CD14-positive monocyte (primary cell): Measurements from ENCODE around the gene LRRC25. TPM values are rescaled to one million over a fixed set of nuclear protein-coding genes. Genes with fewer than 3 reads are reported as not detected.

Experiments used
- DNase-seq, 3 donors: peaks; one replicate each; pipeline ENCODE4 v3.0.0-alpha.2; 2011 to 2022
- H2AFZ ChIP-seq: 2 replicates; pipeline ENCODE4 v1.6.0; 2012; ENCODE audit warnings: mild to moderate bottlenecking, low read depth, low read length, inconsistent platforms; ENCODE audit not compliant: insufficient read depth, poor library complexity, severe bottlenecking
- H3K27ac ChIP-seq, 2 donors: 1 replicate in 1 of 2; 2 replicates in 1 of 2; pipeline ENCODE4 v1.5.1; 2012 to 2013; ENCODE audit warnings: low read length in 2 of 2, control low read depth in 1 of 2, inconsistent platforms in 1 of 2, low read depth in 1 of 2, mild to moderate bottlenecking in 1 of 2
- H3K27me3 ChIP-seq, 2 donors: one replicate each; pipeline versions ENCODE4 v1.6.0 to v1.6.1; 2011 to 2013; ENCODE audit warnings: low read length in 2 of 2; ENCODE audit not compliant: control insufficient read depth in 2 of 2, insufficient read depth in 2 of 2
- H3K36me3 ChIP-seq, 2 donors: replicated peaks in 1 of 2; 1 replicate in 1 of 2; 2 replicates in 1 of 2; pipeline versions ENCODE4 v1.5.1 to v1.6.1; 2012 to 2013; ENCODE audit warnings: low read length in 2 of 2, control low read depth in 1 of 2, inconsistent platforms in 1 of 2, mild to moderate bottlenecking in 1 of 2; ENCODE audit not compliant: insufficient read depth in 2 of 2, control insufficient read depth in 1 of 2
- H3K4me1 ChIP-seq, 2 donors: 1 replicate in 1 of 2; 2 replicates in 1 of 2; pipeline versions ENCODE4 v1.5.1 to v1.6.1; 2012 to 2013; ENCODE audit warnings: low read length in 2 of 2, control low read depth in 1 of 2, inconsistent platforms in 1 of 2, mild to moderate bottlenecking in 1 of 2, moderate library complexity in 1 of 2; ENCODE audit not compliant: insufficient read depth in 2 of 2, control insufficient read depth in 1 of 2
- H3K4me2 ChIP-seq: replicated peaks from 2 replicates; pipeline ENCODE3; 2012; ENCODE audit warnings: low read length, moderate library complexity, mild to moderate bottlenecking; ENCODE audit not compliant: poor library complexity, severe bottlenecking; ENCODE audit errors: extremely low read depth
- H3K4me3 ChIP-seq, 3 experiments: fragments of 200-600 bp in 1 of 3; sonication (generic) in 1 of 3; replicated peaks in 1 of 3; 1 replicate in 2 of 3; 2 replicates in 1 of 3; pipeline ENCODE4 v1.5.1; 2011 to 2013; ENCODE audit warnings: low read length in 3 of 3, mild to moderate bottlenecking in 3 of 3, control low read depth in 2 of 3, low read depth in 2 of 3, inconsistent platforms in 1 of 3, moderate library complexity in 1 of 3
- H3K79me2 ChIP-seq: 2 replicates; pipeline ENCODE4 v1.6.0; 2012; ENCODE audit warnings: mild to moderate bottlenecking, control low read depth, inconsistent platforms, low read length, moderate library complexity; ENCODE audit not compliant: insufficient read depth
- H3K9ac ChIP-seq: 2 replicates; pipeline ENCODE4 v1.6.0; 2017; ENCODE audit warnings: low read length, mild to moderate bottlenecking; ENCODE audit not compliant: insufficient read depth, poor library complexity, severe bottlenecking
- H3K9me3 ChIP-seq, 2 donors: replicated peaks in 1 of 2; 1 replicate in 1 of 2; 2 replicates in 1 of 2; pipeline versions ENCODE4 v1.5.1 to v1.6.1; 2012 to 2013; ENCODE audit warnings: low read length in 2 of 2, control low read depth in 1 of 2; ENCODE audit not compliant: control insufficient read depth in 1 of 2, insufficient read depth in 1 of 2
- H4K20me1 ChIP-seq: 2 replicates; pipeline ENCODE4 v1.6.0; 2012; ENCODE audit warnings: mild to moderate bottlenecking, low read length, control low read depth, moderate library complexity; ENCODE audit not compliant: insufficient read depth
- H3K27ac Mint-ChIP-seq, 7 donors: one replicate each; pipeline ENCODE4 v1.8.0; 2020; ENCODE audit warnings: mild to moderate bottlenecking in 7 of 7, mixed read lengths in 7 of 7, moderate library complexity in 6 of 7, inconsistent platforms in 2 of 7
- H3K27me3 Mint-ChIP-seq, 3 donors: one replicate each; pipeline ENCODE4 v1.8.0; 2021 to 2022; ENCODE audit warnings: low read depth in 3 of 3, mild to moderate bottlenecking in 3 of 3, mixed read lengths in 3 of 3, moderate library complexity in 3 of 3, inconsistent platforms in 1 of 3
- H3K36me3 Mint-ChIP-seq, 2 donors: one replicate each; pipeline ENCODE4 v1.8.0; 2020; ENCODE audit warnings: mixed read lengths in 2 of 2, inconsistent platforms in 1 of 2, mild to moderate bottlenecking in 1 of 2
- H3K4me1 Mint-ChIP-seq: one replicate; pipeline ENCODE4 v1.8.0; 2020; ENCODE audit warnings: mild to moderate bottlenecking, mixed read lengths
- H3K4me3 Mint-ChIP-seq, 2 donors: one replicate each; pipeline ENCODE4 v1.8.0; 2020; ENCODE audit warnings: mild to moderate bottlenecking in 2 of 2, mixed read lengths in 2 of 2, moderate library complexity in 1 of 2
- H3K9me3 Mint-ChIP-seq, 7 donors: one replicate each; pipeline ENCODE4 v1.8.0; 2020 to 2022; ENCODE audit warnings: mixed read lengths in 7 of 7, mild to moderate bottlenecking in 6 of 7, moderate library complexity in 6 of 7, inconsistent platforms in 2 of 7
- WGBS: methylation state at CpG from one replicate; pipeline ENCODE4 v1.1.5; 2013; ENCODE audit warnings: missing lambda C conversion rate; ENCODE audit not compliant: insufficient coverage; 5-methylcytosine and 5-hydroxymethylcytosine counted together
- intact Hi-C, 2 donors: fragments of 100-400 bp; cut with micrococcal nuclease; formaldehyde crosslinking; loops; one replicate each; pipeline versions ENCODE4 v1.15.0 to v1.15.1; 2023
- polyA plus RNA-seq, 3 donors: library from polyadenylated mRNA; depleted of rRNA in 1 of 3; unstranded in 2 of 3; stranded (reverse) in 1 of 3; fragments of 300-500 nt in 2 of 3; fragments of >200 nt in 1 of 3; fragmentation: Illumina TruSeq in 2 of 3; gene quantifications; 1 replicate in 2 of 3; 2 replicates in 1 of 3; pipeline ENCODE4 v1.2.3, GENCODE V29; 2012 to 2021
- TF ChIP-seq, protein P1 (sequence below): fragments of 200-600 bp; IDR thresholded peaks from one replicate; pipeline ENCODE4 v1.8.0; 2022; ENCODE audit warnings: antibody characterized with exemption, mild to moderate bottlenecking

LRRC25 gene
- polyA plus RNA-seq, 3 donors, result 173 to 581 (median 416) TPM

DNA sequence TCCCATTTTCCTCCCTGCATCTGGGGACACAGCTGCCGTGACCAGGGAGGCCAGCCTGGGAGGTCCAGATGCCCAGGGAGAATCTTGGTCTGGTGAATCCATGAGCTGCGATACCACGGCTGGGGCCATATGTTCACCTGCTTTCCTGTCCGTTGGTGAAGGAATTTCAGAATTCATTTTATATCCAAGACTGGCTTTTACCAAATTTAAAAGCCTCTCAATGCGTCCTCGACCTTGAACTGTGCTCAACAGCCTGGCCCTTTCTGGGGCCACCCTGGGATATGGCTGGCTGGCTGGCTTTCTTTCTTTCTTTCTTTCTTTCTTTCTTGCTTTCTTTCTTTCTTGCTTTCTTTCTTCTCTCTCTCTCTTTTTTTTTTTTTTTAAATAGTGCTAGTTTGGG is 33.6 kb downstream of the LRRC25 start:
- DNase-seq, result no peak
- Histone ChIP-seq H2AFZ (no peak overlapping the region), H3K27ac (no peak overlapping the region), H3K36me3 (peaks cover 18 to 39% of the 10 kb centered on the region in 2 donors), H3K79me2 (no peaks in the 10 kb centered on the region), H3K9ac (no peak overlapping the region), H3K27me3 (no peaks in the 10 kb centered on the region), H3K9me3 (no peaks in the 10 kb centered on the region), H4K20me1 (no peaks in the 10 kb centered on the region), H3K4me3 (no peak overlapping the region), H3K4me2 (no peak overlapping the region), H3K4me1 (peaks cover 26 to 31% of the 10 kb centered on the region in 2 donors)
- Mint-ChIP-seq H3K4me1 (peaks cover 38% of the 10 kb centered on the region), H3K4me3 (no peak overlapping the region), H3K27me3 (peaks cover 0 to 4% (median 3%) of the 10 kb centered on the region in 3 donors), H3K36me3 (peaks cover 62 to 80% of the 10 kb centered on the region in 2 donors), H3K9me3 (peaks cover 0 to 7% (median 0%) of the 10 kb centered on the region in 7 donors), H3K27ac (peak overlapping the region in 5 of 7 donors; percentile 50 to 94 (median 89))
- intact Hi-C loops, result no loop called here
- TF ChIP-seq, protein P1, sequence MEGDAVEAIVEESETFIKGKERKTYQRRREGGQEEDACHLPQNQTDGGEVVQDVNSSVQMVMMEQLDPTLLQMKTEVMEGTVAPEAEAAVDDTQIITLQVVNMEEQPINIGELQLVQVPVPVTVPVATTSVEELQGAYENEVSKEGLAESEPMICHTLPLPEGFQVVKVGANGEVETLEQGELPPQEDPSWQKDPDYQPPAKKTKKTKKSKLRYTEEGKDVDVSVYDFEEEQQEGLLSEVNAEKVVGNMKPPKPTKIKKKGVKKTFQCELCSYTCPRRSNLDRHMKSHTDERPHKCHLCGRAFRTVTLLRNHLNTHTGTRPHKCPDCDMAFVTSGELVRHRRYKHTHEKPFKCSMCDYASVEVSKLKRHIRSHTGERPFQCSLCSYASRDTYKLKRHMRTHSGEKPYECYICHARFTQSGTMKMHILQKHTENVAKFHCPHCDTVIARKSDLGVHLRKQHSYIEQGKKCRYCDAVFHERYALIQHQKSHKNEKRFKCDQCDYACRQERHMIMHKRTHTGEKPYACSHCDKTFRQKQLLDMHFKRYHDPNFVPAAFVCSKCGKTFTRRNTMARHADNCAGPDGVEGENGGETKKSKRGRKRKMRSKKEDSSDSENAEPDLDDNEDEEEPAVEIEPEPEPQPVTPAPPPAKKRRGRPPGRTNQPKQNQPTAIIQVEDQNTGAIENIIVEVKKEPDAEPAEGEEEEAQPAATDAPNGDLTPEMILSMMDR, result no peak
- 67% methylated on average over 1 of the region's 6 CpGs for WGBS

GRCh38 chr19:18362934-18363542 is 34.4 kb downstream of the LRRC25 start:
- Histone ChIP-seq H3K36me3 (peaks cover 21 to 46% of the 10 kb centered on the region in 2 donors), H3K4me3 (no peak overlapping the region), H3K9me3 (no peaks in the 10 kb centered on the region), H3K4me2 (no peak overlapping the region), H3K79me2 (no peaks in the 10 kb centered on the region), H3K9ac (no peak overlapping the region), H2AFZ (no peak overlapping the region), H3K4me1 (peaks cover 26 to 31% of the 10 kb centered on the region in 2 donors), H3K27ac (no peak overlapping the region), H3K27me3 (no peaks in the 10 kb centered on the region), H4K20me1 (no peaks in the 10 kb centered on the region)
- Mint-ChIP-seq H3K27ac (peak overlapping the region in 3 of 7 donors; percentile 70 to 91 (median 89)), H3K4me3 (no peak overlapping the region), H3K27me3 (peaks cover 0 to 4% (median 3%) of the 10 kb centered on the region in 3 donors), H3K9me3 (peaks cover 0 to 7% (median 0%) of the 10 kb centered on the region in 7 donors), H3K36me3 (peaks cover 69 to 87% of the 10 kb centered on the region in 2 donors), H3K4me1 (peaks cover 38% of the 10 kb centered on the region)
- 92% methylated on average over 2 of the region's 17 CpGs for WGBS
- TF ChIP-seq, protein P1, result no peak
- DNase-seq, result no peak
- intact Hi-C loops, result no loop called here
